Prostate gland (tissue), 2 donors: Measurements from ENCODE around the gene NEURL1. TPM values are rescaled to one million over a fixed set of nuclear protein-coding genes. Genes with fewer than 3 reads are reported as not detected.

Source experiments
- DNase-seq: peaks from one replicate; pipeline ENCODE4 v3.0.0-alpha.2; 2019; ENCODE audit warnings: low spot score
- H3K27ac ChIP-seq, 2 donors: fragments of 200-600 bp; sonication (generic); 2 replicates each; pipeline ENCODE4 v1.5.1; 2017 to 2019
- H3K27me3 ChIP-seq: fragments of 200-600 bp; sonication (generic); replicated peaks from 2 replicates; pipeline ENCODE4 v1.5.1; 2019; ENCODE audit not compliant: insufficient read depth
- H3K36me3 ChIP-seq, 2 donors: fragments of 200-600 bp; sonication (generic); 1 replicate in 1 of 2; 2 replicates in 1 of 2; pipeline versions ENCODE4 v1.5.1 to v1.8.1; 2017 to 2019
- H3K4me1 ChIP-seq: fragments of 200-600 bp; sonication (generic); replicated peaks from 2 replicates; pipeline ENCODE4 v1.5.1; 2019
- H3K4me3 ChIP-seq, 2 donors: fragments of 200-600 bp; sonication (generic); 2 replicates each; pipeline ENCODE4 v1.5.1; 2017 to 2019
- H3K9me3 ChIP-seq: fragments of 200-600 bp; sonication (generic); 2 replicates; pipeline ENCODE4 v1.5.1; 2017
- POLR2A ChIP-seq: fragments of 450-650 bp; IDR thresholded peaks from one replicate; pipeline ENCODE4 v1.6.1; 2016; ENCODE audit warnings: antibody characterized with exemption, mild to moderate bottlenecking
- POLR2AphosphoS5 ChIP-seq: sonication (generic); formaldehyde crosslinking; IDR thresholded peaks from one replicate; pipeline ENCODE4 v1.6.1; 2017; ENCODE audit warnings: antibody characterized with exemption
- WGBS: methylation state at CpG from one replicate; pipeline ENCODE4 v1.1.5; 2018; 5-methylcytosine and 5-hydroxymethylcytosine counted together
- intact Hi-C: fragments of 100-400 bp; cut with DNase I; formaldehyde crosslinking; loops from one replicate; pipeline ENCODE4 v1.14.2; 2022
- total RNA-seq, 2 donors: library from RNA; depleted of rRNA; stranded (reverse); fragments of >200 nt; gene quantifications; one replicate each; pipeline ENCODE4 v1.1.0, GENCODE V29; 2016
- TF ChIP-seq, protein P1 (sequence below), 4 experiments: fragments of 200-600 bp in 2 of 4; fragments of 450-650 bp in 2 of 4; sonication (generic) in 2 of 4; IDR thresholded peaks; 1 replicate in 3 of 4; 2 replicates in 1 of 4; pipeline ENCODE4 v1.5.1; 2016 to 2019; ENCODE audit warnings: antibody characterized with exemption in 4 of 4, mild to moderate bottlenecking in 2 of 4, moderate library complexity in 2 of 4

Gene NEURL1
- total RNA-seq, 2 donors from 2014 or later, result 0.96 to 10.5 TPM

DNA sequence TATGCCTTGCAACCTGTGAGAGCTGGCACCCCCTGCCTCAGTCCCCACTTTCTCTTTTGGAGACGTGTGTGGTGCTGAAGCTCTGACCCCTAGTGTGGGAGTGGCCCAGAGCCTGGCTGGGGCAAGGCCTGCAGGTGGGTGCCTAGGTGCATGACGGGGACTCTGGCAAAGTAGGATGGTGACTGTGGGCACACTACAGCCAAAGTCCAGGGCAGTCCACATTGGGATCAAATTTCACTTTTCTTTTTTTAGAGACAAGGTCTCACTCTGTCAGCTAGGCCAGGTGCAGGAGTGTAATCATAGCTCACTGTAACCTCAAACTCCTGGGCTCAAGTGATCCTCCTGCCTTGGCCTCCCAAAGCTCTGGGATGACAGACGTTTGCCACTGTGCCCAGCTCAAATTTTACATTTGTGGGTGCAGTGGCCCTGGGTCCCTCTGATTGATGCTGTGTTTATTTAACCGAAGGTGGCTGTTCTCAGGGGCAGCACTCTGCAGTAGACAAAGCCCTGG lies 52.3 kb downstream of the NEURL1 start:
- H3K27ac ChIP-seq, result no peak overlapping the region
- no peak for DNase-seq

DNA sequence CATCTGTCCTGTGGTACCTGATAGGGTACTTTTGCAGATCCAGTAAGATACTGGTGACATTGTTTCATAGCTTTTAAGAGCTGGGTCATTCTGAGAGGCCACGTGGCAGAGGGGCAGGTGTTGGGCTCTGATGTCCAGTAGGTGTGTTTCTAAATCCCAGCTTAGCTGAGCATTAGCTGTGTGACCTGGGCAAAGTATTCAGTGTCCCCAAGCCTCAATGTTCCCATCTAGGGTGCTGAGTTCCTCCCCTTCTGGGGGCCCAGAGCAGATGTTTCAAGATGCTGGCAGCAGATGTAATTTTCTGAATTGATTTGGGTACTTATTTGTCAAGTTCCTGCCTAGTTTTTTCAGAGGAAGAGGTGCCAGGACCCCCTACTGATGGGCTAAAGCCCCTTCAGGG lies 52.9 kb downstream of the NEURL1 start:
- H3K4me1 ChIP-seq, result peaks cover 4% of the 10 kb centered on the region
- no peak for DNase-seq
- H3K9me3 ChIP-seq, result no peaks in the 10 kb centered on the region
- 75% methylated on average over 1 of the region's 1 CpG for WGBS
- no peaks in the 10 kb centered on the region for H3K27me3 ChIP-seq
- intact Hi-C loops, result no loop called here
- TF ChIP-seq, protein P1, sequence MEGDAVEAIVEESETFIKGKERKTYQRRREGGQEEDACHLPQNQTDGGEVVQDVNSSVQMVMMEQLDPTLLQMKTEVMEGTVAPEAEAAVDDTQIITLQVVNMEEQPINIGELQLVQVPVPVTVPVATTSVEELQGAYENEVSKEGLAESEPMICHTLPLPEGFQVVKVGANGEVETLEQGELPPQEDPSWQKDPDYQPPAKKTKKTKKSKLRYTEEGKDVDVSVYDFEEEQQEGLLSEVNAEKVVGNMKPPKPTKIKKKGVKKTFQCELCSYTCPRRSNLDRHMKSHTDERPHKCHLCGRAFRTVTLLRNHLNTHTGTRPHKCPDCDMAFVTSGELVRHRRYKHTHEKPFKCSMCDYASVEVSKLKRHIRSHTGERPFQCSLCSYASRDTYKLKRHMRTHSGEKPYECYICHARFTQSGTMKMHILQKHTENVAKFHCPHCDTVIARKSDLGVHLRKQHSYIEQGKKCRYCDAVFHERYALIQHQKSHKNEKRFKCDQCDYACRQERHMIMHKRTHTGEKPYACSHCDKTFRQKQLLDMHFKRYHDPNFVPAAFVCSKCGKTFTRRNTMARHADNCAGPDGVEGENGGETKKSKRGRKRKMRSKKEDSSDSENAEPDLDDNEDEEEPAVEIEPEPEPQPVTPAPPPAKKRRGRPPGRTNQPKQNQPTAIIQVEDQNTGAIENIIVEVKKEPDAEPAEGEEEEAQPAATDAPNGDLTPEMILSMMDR (IDR thresholded peaks at IDR 0.05), result no peak
- TF ChIP-seq POLR2A, result no peak
- TF ChIP-seq POLR2AphosphoS5, result no peak
- no peaks in the 10 kb centered on the region for H3K36me3 ChIP-seq
- H3K4me3 ChIP-seq, result no peak overlapping the region
- H3K27ac ChIP-seq, result no peak overlapping the region

More for the DNA sequence above, 52.3 kb downstream of the NEURL1 start:
- TF ChIP-seq POLR2A, result no peak
- TF ChIP-seq, protein P1 (IDR thresholded peaks at IDR 0.05), result no peak
- TF ChIP-seq POLR2AphosphoS5, result no peak
- peaks cover 4% of the 10 kb centered on the region for H3K4me1 ChIP-seq
- 91% methylated on average over 4 of the region's 4 CpGs for WGBS
- H3K9me3 ChIP-seq, result no peaks in the 10 kb centered on the region
- H3K27me3 ChIP-seq, result no peaks in the 10 kb centered on the region
- intact Hi-C loops, result no loop called here
- H3K4me3 ChIP-seq, result no peak overlapping the region
- no peaks in the 10 kb centered on the region for H3K36me3 ChIP-seq

DNA sequence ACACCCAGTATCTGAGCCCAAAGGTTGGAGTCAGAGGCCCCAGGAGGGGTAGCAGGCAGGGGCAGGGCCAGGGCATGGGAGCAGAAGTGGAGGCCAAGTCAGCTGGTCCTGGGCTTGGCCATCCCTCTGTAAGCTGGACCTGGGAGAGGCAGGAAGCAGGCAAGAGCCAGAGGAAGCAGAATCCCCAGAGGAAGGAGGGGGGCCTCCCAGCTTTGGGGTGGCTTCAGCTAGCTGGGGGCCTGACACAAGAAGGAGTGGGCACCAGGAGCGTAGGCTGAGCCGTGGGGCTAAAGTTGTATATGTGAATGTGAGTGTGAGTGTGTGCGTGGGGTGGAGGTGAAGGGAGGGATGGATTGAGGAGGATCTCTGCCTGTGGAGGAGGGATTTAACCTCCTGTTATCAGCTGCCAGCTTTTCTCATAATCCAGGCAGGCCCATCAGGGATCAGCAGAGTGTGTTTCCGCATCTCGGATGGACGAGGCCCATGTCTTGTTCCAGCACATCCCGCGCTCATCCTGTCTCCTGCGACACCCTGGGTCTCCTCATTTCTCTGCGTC lies 54.0 kb downstream of the NEURL1 start:
- Histone ChIP-seq H3K36me3 (no peaks in the 10 kb centered on the region), H3K4me1 (peaks cover 4% of the 10 kb centered on the region), H3K27ac (no peak overlapping the region), H3K27me3 (no peaks in the 10 kb centered on the region), H3K9me3 (no peaks in the 10 kb centered on the region), H3K4me3 (no peak overlapping the region)
- intact Hi-C loops, result no loop called here
- 85% methylated on average over 10 of the region's 10 CpGs for WGBS
- no peak for TF ChIP-seq POLR2A
- TF ChIP-seq, protein P1 (IDR thresholded peaks at IDR 0.05), result no peak
- TF ChIP-seq POLR2AphosphoS5, result no peak
- DNase-seq, result no peak

DNA sequence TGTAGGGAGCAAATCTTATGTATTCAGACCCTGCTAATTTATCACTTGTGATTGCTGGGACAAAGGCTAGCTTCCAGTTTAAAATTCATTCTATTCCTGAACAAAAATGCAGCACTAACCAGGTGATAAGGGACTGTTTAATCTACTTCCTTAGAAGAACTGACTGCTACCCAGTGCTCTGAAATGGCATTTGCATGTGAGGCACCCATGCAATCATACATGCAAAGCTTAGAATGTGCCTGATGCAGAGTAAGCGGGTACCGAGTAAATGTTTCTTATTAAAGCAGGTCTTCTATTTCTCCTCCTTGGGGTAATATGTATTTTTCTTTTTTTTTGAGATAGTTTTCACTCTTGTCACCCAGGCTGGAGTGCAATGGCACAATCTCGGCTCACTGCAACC lies 54.5 kb downstream of the NEURL1 start:
- 97% methylated on average over 3 of the region's 3 CpGs for WGBS
- Histone ChIP-seq H3K36me3 (no peaks in the 10 kb centered on the region), H3K4me3 (no peak overlapping the region), H3K27ac (no peak overlapping the region), H3K4me1 (peaks cover 4% of the 10 kb centered on the region), H3K9me3 (no peaks in the 10 kb centered on the region), H3K27me3 (no peaks in the 10 kb centered on the region)
- TF ChIP-seq POLR2AphosphoS5 (no peak), POLR2A (no peak)
- TF ChIP-seq, protein P1 (IDR thresholded peaks at IDR 0.05), result no peak
- intact Hi-C loops, result no loop called here
- no peak for DNase-seq

DNA sequence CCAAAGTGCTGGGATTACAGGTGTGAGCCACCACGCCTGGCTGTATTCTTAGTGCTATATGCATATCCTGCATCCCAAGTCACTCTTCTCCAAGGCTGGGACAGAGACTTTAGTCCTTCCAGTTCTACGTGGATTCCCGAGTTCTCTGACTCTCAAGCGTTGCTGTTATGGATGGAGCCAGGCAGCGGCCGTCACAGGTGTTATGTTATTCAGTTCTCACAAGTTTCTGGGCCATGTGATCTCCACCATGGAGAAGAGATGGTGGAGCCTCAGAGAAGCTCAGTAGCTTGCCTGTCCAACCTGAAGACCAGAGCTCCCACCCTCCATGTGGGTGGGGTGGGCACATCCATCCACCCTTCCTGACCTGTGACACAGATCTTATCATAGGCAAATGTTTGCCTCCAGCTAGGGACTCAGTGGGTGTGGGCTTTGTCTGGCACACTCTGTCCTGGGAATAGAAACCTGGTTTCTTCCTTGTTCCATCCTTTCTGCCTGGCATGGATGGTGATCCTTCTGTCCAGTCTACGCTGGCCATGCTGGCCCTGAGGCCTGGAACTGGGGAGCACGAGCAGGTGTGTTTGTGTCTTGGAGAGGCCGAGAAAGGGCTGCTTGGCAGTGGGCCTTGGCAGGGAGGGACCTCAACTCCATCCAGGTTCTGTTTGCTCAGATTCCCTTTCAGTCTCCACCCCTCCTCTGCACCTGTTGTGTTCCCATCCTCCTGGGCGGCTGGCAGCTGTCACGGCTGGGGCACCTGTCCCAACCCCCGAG lies 55.3 kb downstream of the NEURL1 start:
- TF ChIP-seq POLR2A (no peak), POLR2AphosphoS5 (no peak)
- TF ChIP-seq, protein P1 (IDR thresholded peaks at IDR 0.05), result no peak
- H3K4me3 ChIP-seq, result no peak overlapping the region
- intact Hi-C loops, result no loop called here
- no peak for DNase-seq
- no peaks in the 10 kb centered on the region for H3K27me3 ChIP-seq
- H3K36me3 ChIP-seq, result no peaks in the 10 kb centered on the region
- no peaks in the 10 kb centered on the region for H3K4me1 ChIP-seq
- WGBS, result 67% methylated on average over 12 of the region's 12 CpGs
- no peaks in the 10 kb centered on the region for H3K9me3 ChIP-seq
- no peak overlapping the region for H3K27ac ChIP-seq
